ENCODE data around the gene HOMER2.

DNA sequence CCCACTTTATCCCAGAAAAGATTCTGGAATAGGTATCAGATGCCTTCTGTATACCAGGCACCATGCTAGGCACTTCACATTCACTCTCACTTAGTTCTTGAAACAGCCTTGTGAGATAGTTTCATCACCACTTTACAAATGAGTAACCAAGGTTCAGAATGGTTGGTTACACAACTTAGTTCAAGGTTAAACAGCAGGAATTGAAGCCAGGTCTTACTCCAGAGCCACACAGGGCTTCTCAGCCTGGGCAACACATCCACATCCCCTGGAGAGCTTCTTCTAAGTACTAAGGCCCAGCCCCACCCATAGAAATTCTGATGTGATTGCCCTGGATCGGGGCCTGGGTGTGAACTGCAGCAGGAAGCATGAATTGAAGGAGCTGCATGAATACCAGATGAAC, 124.4 kb downstream of the HOMER2 start:
- TF ChIP-seq, protein P1, sequence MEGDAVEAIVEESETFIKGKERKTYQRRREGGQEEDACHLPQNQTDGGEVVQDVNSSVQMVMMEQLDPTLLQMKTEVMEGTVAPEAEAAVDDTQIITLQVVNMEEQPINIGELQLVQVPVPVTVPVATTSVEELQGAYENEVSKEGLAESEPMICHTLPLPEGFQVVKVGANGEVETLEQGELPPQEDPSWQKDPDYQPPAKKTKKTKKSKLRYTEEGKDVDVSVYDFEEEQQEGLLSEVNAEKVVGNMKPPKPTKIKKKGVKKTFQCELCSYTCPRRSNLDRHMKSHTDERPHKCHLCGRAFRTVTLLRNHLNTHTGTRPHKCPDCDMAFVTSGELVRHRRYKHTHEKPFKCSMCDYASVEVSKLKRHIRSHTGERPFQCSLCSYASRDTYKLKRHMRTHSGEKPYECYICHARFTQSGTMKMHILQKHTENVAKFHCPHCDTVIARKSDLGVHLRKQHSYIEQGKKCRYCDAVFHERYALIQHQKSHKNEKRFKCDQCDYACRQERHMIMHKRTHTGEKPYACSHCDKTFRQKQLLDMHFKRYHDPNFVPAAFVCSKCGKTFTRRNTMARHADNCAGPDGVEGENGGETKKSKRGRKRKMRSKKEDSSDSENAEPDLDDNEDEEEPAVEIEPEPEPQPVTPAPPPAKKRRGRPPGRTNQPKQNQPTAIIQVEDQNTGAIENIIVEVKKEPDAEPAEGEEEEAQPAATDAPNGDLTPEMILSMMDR (conservative IDR thresholded peaks at IDR 0.05; ENCODE audit: low read length): no peak
- TF ChIP-seq EZH2phosphoT487 (IDR thresholded peaks at IDR 0.05; ENCODE audit: borderline replicate concordance): no peak

Data from Loucy (cell line).